WTC11 (cell line): Measurements from ENCODE around the gene RNF150. TPM values are rescaled to one million over a fixed set of nuclear protein-coding genes. Genes with fewer than 3 reads are reported as not detected.

ENCODE experiments used
- ATAC-seq: fragments of 200-7000 bp; cut with Tn5 transposase; 2 replicates; pipeline ENCODE4 v1.10.0; 2021; ENCODE audit warnings: mild to moderate bottlenecking, moderate library complexity
- CTCF ChIA-PET: fragments of 300-600 bp; sonication (Branson Sonifier 250); formaldehyde crosslinking; loops from one replicate; lab custom pipeline; 2021; ENCODE audit warnings: antibody characterized with exemption; lab: Charles Lee
- POLR2A ChIA-PET: fragments of 350-600 bp; sonication (Branson Sonifier 250); formaldehyde crosslinking; loops from one replicate; lab custom pipeline; 2021; ENCODE audit warnings: antibody characterized with exemption; lab: Charles Lee
- DNase-seq: peaks from one replicate; pipeline ENCODE4 v3.0.0; 2021; ENCODE audit warnings: low spot score
- H3K27ac Mint-ChIP-seq: 2 replicates; pipeline ENCODE4 v1.8.0; 2021; ENCODE audit warnings: mixed read lengths
- H3K27me3 Mint-ChIP-seq: 2 replicates; pipeline ENCODE4 v1.8.0; 2021; ENCODE audit warnings: low read depth, mild to moderate bottlenecking, moderate library complexity, mixed read lengths
- H3K36me3 Mint-ChIP-seq: 2 replicates; pipeline ENCODE4 v1.8.0; 2021; ENCODE audit warnings: mixed read lengths
- H3K4me1 Mint-ChIP-seq: 2 replicates; pipeline ENCODE4 v1.8.0; 2022; ENCODE audit warnings: mixed read lengths
- H3K4me3 Mint-ChIP-seq: 2 replicates; pipeline ENCODE4 v1.8.0; 2021; ENCODE audit warnings: mild to moderate bottlenecking, moderate library complexity, mixed read lengths
- H3K9me3 Mint-ChIP-seq: 2 replicates; pipeline ENCODE4 v1.8.0; 2021; ENCODE audit warnings: mixed read lengths
- ATF2 ChIP-seq: sonication (generic); formaldehyde crosslinking; IDR thresholded peaks from 2 replicates; pipeline ENCODE4 v1.8.1; 2022; ENCODE audit warnings: low read depth, missing genetic modification reagents, borderline replicate concordance
- CTCF ChIP-seq: fragments of 200-600 bp; IDR thresholded peaks from 2 replicates; pipeline ENCODE4 v1.8.0; 2022; ENCODE audit warnings: antibody characterized with exemption
- FOXP4 ChIP-seq: sonication (generic); formaldehyde crosslinking; IDR thresholded peaks from 2 replicates; pipeline ENCODE4 v1.8.0; 2022; ENCODE audit warnings: mild to moderate bottlenecking, missing genetic modification reagents
- GABPB1 ChIP-seq: sonication (generic); formaldehyde crosslinking; IDR thresholded peaks from 2 replicates; pipeline ENCODE4 v1.8.1; 2023; ENCODE audit warnings: mild to moderate bottlenecking, missing genetic modification reagents
- JUN ChIP-seq: sonication (generic); formaldehyde crosslinking; IDR thresholded peaks from 2 replicates; pipeline ENCODE4 v1.8.0; 2023; ENCODE audit warnings: mild to moderate bottlenecking, missing genetic modification reagents
- MAX ChIP-seq: sonication (generic); formaldehyde crosslinking; IDR thresholded peaks from 2 replicates; pipeline ENCODE4 v1.8.0; 2022; ENCODE audit warnings: mild to moderate bottlenecking, missing genetic modification reagents
- MYBL2 ChIP-seq: sonication (generic); formaldehyde crosslinking; IDR thresholded peaks from 2 replicates; pipeline ENCODE4 v1.8.1; 2023; ENCODE audit warnings: mild to moderate bottlenecking, moderate library complexity, missing genetic modification reagents
- NFYB ChIP-seq: sonication (generic); formaldehyde crosslinking; conservative IDR thresholded peaks from 2 replicates; pipeline ENCODE4 v1.8.0; 2022; ENCODE audit warnings: low read depth, missing genetic modification reagents
- PREB ChIP-seq: sonication (generic); formaldehyde crosslinking; IDR thresholded peaks from 2 replicates; pipeline ENCODE4 v1.8.1; 2022; ENCODE audit warnings: mild to moderate bottlenecking, missing genetic modification reagents, moderate library complexity, borderline replicate concordance
- PRRX2 ChIP-seq: fragments of 250-450 bp; sonication (Bioruptor Pico); IDR thresholded peaks from 2 replicates; pipeline ENCODE4 v1.8.0; 2021; ENCODE audit warnings: mild to moderate bottlenecking
- ZBTB21 ChIP-seq: sonication (generic); formaldehyde crosslinking; IDR thresholded peaks from 2 replicates; pipeline ENCODE4 v1.8.1; 2023; ENCODE audit warnings: mild to moderate bottlenecking, missing genetic modification reagents, borderline replicate concordance
- ZNF121 ChIP-seq: sonication (generic); formaldehyde crosslinking; IDR thresholded peaks from 2 replicates; pipeline ENCODE4 v1.8.0; 2023; ENCODE audit warnings: missing genetic modification reagents
- ZNF232 ChIP-seq: sonication (generic); formaldehyde crosslinking; IDR thresholded peaks from 2 replicates; pipeline ENCODE4 v1.8.0; 2022; ENCODE audit warnings: mild to moderate bottlenecking, missing genetic modification reagents
- ZNF281 ChIP-seq: sonication (generic); formaldehyde crosslinking; IDR thresholded peaks from 2 replicates; pipeline ENCODE4 v1.8.0; 2023; ENCODE audit warnings: mild to moderate bottlenecking, missing genetic modification reagents
- ZNF532 ChIP-seq: fragments of 250-450 bp; sonication (Bioruptor Pico); IDR thresholded peaks from 2 replicates; pipeline ENCODE4 v1.9.0; 2021; ENCODE audit warnings: mild to moderate bottlenecking, borderline replicate concordance
- ZSCAN18 ChIP-seq: fragments of 250-450 bp; sonication (Bioruptor Pico); IDR thresholded peaks from 2 replicates; pipeline ENCODE4 v2.1.2; 2022; ENCODE audit warnings: mild to moderate bottlenecking, moderate library complexity
- total RNA-seq: library from RNA; stranded (reverse); gene quantifications from 3 replicates; pipeline ENCODE4 v1.2.3, GENCODE V29; 2021

The RNF150 gene
- total RNA-seq, 1 experiment from 2014 or later: 5.9 TPM

- Mint-ChIP-seq H3K27me3 (no peaks in the 10 kb centered on the region), H3K4me3 (no peak overlapping the region), H3K27ac (no peak overlapping the region), H3K36me3 (no peaks in the 10 kb centered on the region), H3K4me1 (no peaks in the 10 kb centered on the region), H3K9me3 (no peaks in the 10 kb centered on the region)
- ATAC-seq: no peak
- no peak for DNase-seq
- POLR2A ChIA-PET: interaction anchor here (0.6 kb wide), 1 partner anchor 92 kb away, joined by 3 read pairs; no protein-coding TSS in a partner anchor
- TF ChIP-seq ZBTB21 (CRISPR knock-in tag) (no peak), CTCF (no peak), JUN (CRISPR knock-in tag) (no peak), GABPB1 (no peak), PREB (CRISPR knock-in tag) (no peak)
- CTCF ChIA-PET: no interaction called here
These were observed 150.5 kb downstream of the RNF150 start for GRCh38 chr4:140982613-140983340.

GRCh38 chr4:140980426-140981200, 152.7 kb downstream of the RNF150 start:
- POLR2A ChIA-PET: no interaction called here
- no peak overlapping the region for H3K4me3 Mint-ChIP-seq
- TF ChIP-seq ZNF121 (no peak), NFYB (no peak), ZNF532 (CRISPR knock-in tag) (no peak), ZSCAN18 (CRISPR knock-in tag) (no peak), ATF2 (no peak), PRRX2 (CRISPR knock-in tag) (no peak), MAX (no peak), FOXP4 (CRISPR knock-in tag) (no peak), GABPB1 (no peak), ZNF232 (no peak), MYBL2 (CRISPR knock-in tag) (no peak), ZNF281 (CRISPR knock-in tag) (no peak)

More at GRCh38 chr4:140980426-140981200, 152.7 kb downstream of the RNF150 start:
- H3K9me3 Mint-ChIP-seq: no peaks in the 10 kb centered on the region; the same call in 1 of the 2 replicates
- H3K4me1 Mint-ChIP-seq: no peaks in the 10 kb centered on the region
- CTCF ChIA-PET: no interaction called here
- no peaks in the 10 kb centered on the region for H3K36me3 Mint-ChIP-seq
- DNase-seq: no peak
- H3K27ac Mint-ChIP-seq: no peak overlapping the region
- H3K27me3 Mint-ChIP-seq: no peaks in the 10 kb centered on the region
- ATAC-seq: no peak
